H1 (cell line): ENCODE data around the gene CHCHD6. TPM values are rescaled to one million over a fixed set of nuclear protein-coding genes. Genes with fewer than 3 reads are reported as not detected.

Source experiments
- CTCF ChIA-PET: fragments of 300-600 bp; sonication (Branson Sonifier 250); formaldehyde crosslinking; loops from one replicate; lab custom pipeline; 2021; ENCODE audit not compliant: partially characterized antibody; lab: Charles Lee
- POLR2A ChIA-PET: fragments of 300-600 bp; sonication (Branson Sonifier 250); formaldehyde crosslinking; loops from one replicate; lab custom pipeline; 2021; ENCODE audit warnings: inconsistent platforms; ENCODE audit not compliant: partially characterized antibody; lab: Charles Lee
- DNase-seq, 2 experiments: peaks; one replicate each; pipeline versions ENCODE4 v3.0.0 to v3.0.0-alpha.2; 2010 to 2022; ENCODE audit warnings: low spot score in 2 of 2, low read depth in 1 of 2, mixed read lengths in 1 of 2
- FAIRE-seq: peaks from 2 replicates; lab custom pipeline; 2011; peaks lifted over from hg19 to GRCh38; lab: Jason Lieb, UNC
- H2AFZ ChIP-seq: 2 replicates; pipeline ENCODE4 v1.8.1; 2012; ENCODE audit warnings: low read length, inconsistent platforms
- H2AK5ac ChIP-seq: 2 replicates; pipeline ENCODE4 v1.6.1; 2013; ENCODE audit warnings: low read depth, low read length
- H2BK120ac ChIP-seq: replicated peaks from 2 replicates; pipeline ENCODE3; 2013; ENCODE audit warnings: low read depth, low read length, inconsistent platforms
- H2BK12ac ChIP-seq: 2 replicates; pipeline ENCODE4 v1.6.1; 2013; ENCODE audit warnings: low read depth, low read length
- H2BK15ac ChIP-seq: 2 replicates; pipeline ENCODE4 v1.6.1; 2013; ENCODE audit warnings: low read length
- H2BK20ac ChIP-seq: 2 replicates; pipeline ENCODE4 v1.6.1; 2013; ENCODE audit warnings: low read length
- H2BK5ac ChIP-seq: 2 replicates; pipeline ENCODE4 v1.6.1; 2013; ENCODE audit warnings: low read depth, low read length
- H3K14ac ChIP-seq: 2 replicates; pipeline ENCODE4 v1.6.1; 2013; ENCODE audit warnings: inconsistent platforms; ENCODE audit not compliant: insufficient read length
- H3K18ac ChIP-seq: 2 replicates; pipeline ENCODE4 v1.6.1; 2013; ENCODE audit warnings: low read length; ENCODE audit errors: extremely low read depth
- H3K23ac ChIP-seq: 2 replicates; pipeline ENCODE4 v1.6.1; 2013; ENCODE audit warnings: inconsistent platforms; ENCODE audit not compliant: insufficient read length
- H3K23me2 ChIP-seq: 2 replicates; pipeline ENCODE4 v1.6.1; 2013; ENCODE audit warnings: low read depth, low read length
- H3K27ac ChIP-seq: 2 replicates; pipeline ENCODE4 v1.6.1; 2011; ENCODE audit warnings: low read depth, low read length, inconsistent platforms
- H3K27me3 ChIP-seq, 4 experiments: replicated peaks in 1 of 4; 1 replicate in 1 of 4; 2 replicates in 3 of 4; pipeline versions ENCODE4 v1.6.1 to v1.8.1; 2011 to 2013; ENCODE audit warnings: low read length in 3 of 4, mild to moderate bottlenecking in 3 of 4, inconsistent platforms in 2 of 4, mixed read lengths in 2 of 4, moderate library complexity in 1 of 4; ENCODE audit not compliant: control insufficient read depth in 3 of 4, insufficient read depth in 3 of 4; ENCODE audit errors: extremely low read depth in 1 of 4
- H3K36me3 ChIP-seq, 4 experiments: 2 replicates each; pipeline versions ENCODE4 v1.6.1 to v1.8.1; 2011 to 2013; ENCODE audit warnings: mild to moderate bottlenecking in 4 of 4, low read length in 3 of 4, moderate library complexity in 2 of 4, control low read depth in 1 of 4, inconsistent platforms in 1 of 4; ENCODE audit not compliant: insufficient read depth in 4 of 4, control insufficient read depth in 2 of 4
- H3K4ac ChIP-seq: replicated peaks from 2 replicates; pipeline ENCODE3; 2013; ENCODE audit warnings: low read length, low read depth, mixed read lengths, inconsistent platforms; ENCODE audit not compliant: insufficient read length
- H3K4me1 ChIP-seq, 4 experiments: replicated peaks in 1 of 4; 1 replicate in 1 of 4; 2 replicates in 3 of 4; pipeline versions ENCODE4 v1.6.1 to v1.8.1; 2011 to 2013; ENCODE audit warnings: low read length in 3 of 4, inconsistent platforms in 2 of 4, mixed read lengths in 1 of 4; ENCODE audit not compliant: insufficient read depth in 4 of 4, control insufficient read depth in 3 of 4
- H3K4me2 ChIP-seq, 2 experiments: 2 replicates each; pipeline versions ENCODE4 v1.6.1 to v1.8.1; 2011 to 2013; ENCODE audit warnings: low read depth in 2 of 2, low read length in 2 of 2, control low read depth in 1 of 2, inconsistent platforms in 1 of 2, mild to moderate bottlenecking in 1 of 2; ENCODE audit not compliant: insufficient read depth in 1 of 2
- H3K4me3 ChIP-seq, 4 experiments: fragments of 200-600, 300-600 bp in 1 of 4; sonication (generic), shearing (Covaris generic), sonication (Bioruptor Twin) in 1 of 4; 2 replicates each; pipeline versions ENCODE4 v1.5.1 to v1.8.1; 2011 to 2016; ENCODE audit warnings: low read length in 4 of 4, low read depth in 3 of 4, control low read depth in 2 of 4, inconsistent platforms in 2 of 4, mild to moderate bottlenecking in 2 of 4, mixed read lengths in 1 of 4, moderate library complexity in 1 of 4; ENCODE audit not compliant: insufficient read depth in 2 of 4; ENCODE audit errors: extremely low read depth in 1 of 4
- H3K56ac ChIP-seq: replicated peaks from 2 replicates; pipeline ENCODE3; 2013; ENCODE audit warnings: low read depth, mild to moderate bottlenecking, mixed read lengths, low read length, inconsistent platforms; ENCODE audit not compliant: insufficient read length
- H3K79me1 ChIP-seq: 2 replicates; pipeline ENCODE4 v1.6.1; 2013; ENCODE audit warnings: low read depth, low read length, control low read depth
- H3K79me2 ChIP-seq, 2 experiments: 2 replicates each; pipeline versions ENCODE4 v1.6.1 to v1.8.1; 2012 to 2013; ENCODE audit warnings: low read length in 2 of 2, mild to moderate bottlenecking in 2 of 2, inconsistent platforms in 1 of 2; ENCODE audit not compliant: insufficient read depth in 2 of 2, control insufficient read depth in 1 of 2
- H3K9ac ChIP-seq, 4 experiments: replicated peaks in 1 of 4; 1 replicate in 1 of 4; 2 replicates in 3 of 4; pipeline versions ENCODE4 v1.6.1 to v1.8.1; 2011 to 2013; ENCODE audit warnings: low read depth in 3 of 4, low read length in 3 of 4, control low read depth in 2 of 4, mild to moderate bottlenecking in 2 of 4, moderate library complexity in 2 of 4, inconsistent platforms in 1 of 4; ENCODE audit errors: extremely low read depth in 1 of 4
- H3K9me3 ChIP-seq, 2 experiments: 2 replicates each; pipeline versions ENCODE4 v1.6.1 to v1.8.1; 2012 to 2013; ENCODE audit warnings: mild to moderate bottlenecking in 2 of 2, moderate library complexity in 2 of 2, control low read depth in 1 of 2, inconsistent platforms in 1 of 2, low read depth in 1 of 2, low read length in 1 of 2, mixed read lengths in 1 of 2; ENCODE audit not compliant: insufficient read depth in 2 of 2
- H4K20me1 ChIP-seq, 2 experiments: replicated peaks in 1 of 2; 2 replicates each; pipeline versions ENCODE3 to v1.8.1; 2011 to 2013; ENCODE audit warnings: inconsistent platforms in 2 of 2, low read length in 2 of 2, mild to moderate bottlenecking in 1 of 2; ENCODE audit not compliant: insufficient read depth in 2 of 2, control insufficient read depth in 1 of 2
- H4K5ac ChIP-seq: 2 replicates; pipeline ENCODE4 v1.6.1; 2013; ENCODE audit warnings: low read length, low read depth, mixed read lengths, inconsistent platforms; ENCODE audit not compliant: insufficient read length
- H4K8ac ChIP-seq: 2 replicates; pipeline ENCODE4 v1.8.0; 2013; ENCODE audit warnings: mild to moderate bottlenecking, moderate library complexity, low read length, inconsistent platforms; ENCODE audit not compliant: insufficient read depth; ENCODE audit errors: extremely low read depth
- H4K91ac ChIP-seq: replicated peaks from 2 replicates; pipeline ENCODE3; 2013; ENCODE audit warnings: low read length, mixed read lengths, inconsistent platforms; ENCODE audit not compliant: insufficient read length
- BACH1 ChIP-seq: IDR thresholded peaks from 2 replicates; pipeline ENCODE4 v1.6.1; 2012; ENCODE audit warnings: low read length, improper control_type of control experiment
- BRCA1 ChIP-seq: IDR thresholded peaks from 2 replicates; pipeline ENCODE4 v1.6.1; 2012; ENCODE audit warnings: low read depth, low read length, improper control_type of control experiment
- CHD2 ChIP-seq: IDR thresholded peaks from 2 replicates; pipeline ENCODE4 v1.6.1; 2012; ENCODE audit warnings: low read length, improper control_type of control experiment
- GABPA ChIP-seq: IDR thresholded peaks from 2 replicates; pipeline ENCODE4 v1.6.1; 2011; ENCODE audit warnings: mild to moderate bottlenecking, low read length, moderate library complexity, borderline replicate concordance; ENCODE audit not compliant: insufficient read depth
- GTF2F1 ChIP-seq: IDR thresholded peaks from 2 replicates; pipeline ENCODE4 v1.6.1; 2012; ENCODE audit warnings: low read depth, low read length, improper control_type of control experiment, borderline replicate concordance
- JUND ChIP-seq: IDR thresholded peaks from 2 replicates; pipeline ENCODE4 v1.6.1; 2011; ENCODE audit warnings: mild to moderate bottlenecking, improper control_type of control experiment, low read length
- POU5F1 ChIP-seq: IDR thresholded peaks from 2 replicates; pipeline ENCODE4 v1.6.1; 2011; ENCODE audit warnings: low read depth, mild to moderate bottlenecking, low read length, moderate library complexity
- RXRA ChIP-seq: IDR thresholded peaks from 2 replicates; pipeline ENCODE4 v1.6.1; 2011; ENCODE audit warnings: low read depth, mild to moderate bottlenecking, low read length, moderate library complexity; ENCODE audit not compliant: insufficient read depth
- SAP30 ChIP-seq: fragments of 300-600 bp; sonication (generic); IDR thresholded peaks from 2 replicates; pipeline ENCODE4 v1.7.1; 2012; ENCODE audit warnings: low read length, moderate library complexity, mild to moderate bottlenecking, inconsistent platforms; ENCODE audit not compliant: insufficient read depth, insufficient replicate concordance
- SIX5 ChIP-seq: IDR thresholded peaks from 2 replicates; pipeline ENCODE4 v1.6.1; 2011; ENCODE audit warnings: mild to moderate bottlenecking, low read depth, low read length
- SP2 ChIP-seq: IDR thresholded peaks from 2 replicates; pipeline ENCODE4 v1.6.1; 2012; ENCODE audit warnings: mild to moderate bottlenecking, low read length, inconsistent platforms
- SRF ChIP-seq: IDR thresholded peaks from 2 replicates; pipeline ENCODE4 v1.6.1; 2011; ENCODE audit warnings: mild to moderate bottlenecking, low read depth, low read length, moderate library complexity
- TBP ChIP-seq: IDR thresholded peaks from 2 replicates; pipeline ENCODE4 v1.6.1; 2011; ENCODE audit warnings: low read depth, low read length, improper control_type of control experiment
- WGBS, 2 experiments: shearing (Covaris generic) in 1 of 2; methylation state at CpG; one replicate each; pipeline versions ENCODE4 v1.1.6 to v1.1.7; 2013 to 2015; ENCODE audit warnings: low lambda C conversion rate in 2 of 2, mixed read lengths in 2 of 2, inconsistent platforms in 1 of 2, low coverage in 1 of 2, missing lambda C conversion rate in 1 of 2; ENCODE audit not compliant: insufficient replicate concordance in 2 of 2, insufficient coverage in 1 of 2, insufficient read length in 1 of 2; ENCODE audit errors: extremely low coverage in 1 of 2, missing lambda C conversion rate in 1 of 2; 5-methylcytosine and 5-hydroxymethylcytosine counted together
- polyA plus RNA-seq, 7 experiments: library from polyadenylated mRNA; depleted of rRNA in 3 of 7; stranded (reverse) in 5 of 7; unstranded in 2 of 7; fragments of >200 nt in 5 of 7; fragments of 200-250 nt in 2 of 7; gene quantifications; 1 replicate in 5 of 7; 2 replicates in 1 of 7; 4 replicates in 1 of 7; pipeline versions ENCODE4 v1.2.1 to v1.2.3, GENCODE V29; 2011 to 2013; ENCODE audit warnings: missing spikeins in 2 of 7, mixed read lengths in 2 of 7
- total RNA-seq: library from RNA; stranded (reverse); fragmentation: NEBNext Ultra II Directional; extraction: Animal tissue kit (Norgen Biotek cat#: 25700); gene quantifications from 2 replicates; pipeline ENCODE4 v1.2.1, GENCODE V29; 2021

Gene CHCHD6
- total and polyA plus RNA-seq, 2 of the 8 experiments (the other 6 are each of a cell fraction or from before 2014, with no cell fraction given) = 32.4 to 37.6 TPM

DNA sequence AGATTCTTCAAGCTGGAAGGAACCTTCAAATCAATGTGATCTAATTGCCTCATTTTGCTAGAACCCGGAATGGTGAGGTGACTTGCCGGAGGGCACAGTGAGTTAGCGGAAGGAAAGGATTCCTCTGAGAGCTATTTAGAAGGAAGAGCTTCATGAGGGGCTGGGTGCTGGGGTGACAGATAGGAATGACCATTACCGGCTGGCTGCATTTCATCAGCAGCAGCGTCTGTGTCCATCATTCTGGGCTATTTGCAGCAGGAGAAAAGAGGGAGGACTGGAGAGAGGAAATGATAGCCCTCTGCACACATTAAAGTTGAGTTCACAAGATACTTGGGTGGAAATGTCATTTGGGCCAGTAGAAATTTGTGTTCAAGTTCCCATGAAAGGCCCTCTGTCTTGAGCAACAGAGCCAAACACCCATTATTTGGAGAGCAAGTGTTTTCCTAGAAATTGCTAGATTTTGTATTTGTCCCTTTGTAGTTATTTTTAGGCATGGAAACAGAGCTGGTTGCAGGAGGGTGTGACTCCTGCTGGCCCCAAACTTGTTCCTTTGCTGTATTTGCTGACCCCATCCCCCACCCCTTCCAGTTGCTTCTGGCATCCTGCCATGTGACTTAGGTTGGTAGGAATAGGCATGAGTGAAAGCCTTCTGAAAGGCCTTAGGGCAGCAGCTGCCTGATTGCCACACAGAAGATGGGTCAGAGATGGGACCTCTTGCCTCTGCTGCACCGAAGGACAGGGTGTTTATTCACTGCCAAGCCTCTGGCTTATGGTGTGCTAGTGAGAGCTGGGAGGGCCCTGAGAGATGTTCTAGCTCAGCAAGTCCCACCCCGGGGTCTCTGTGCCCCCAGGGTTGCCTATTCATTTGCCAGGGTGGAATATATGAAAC, 191.4 kb downstream of the CHCHD6 start:
- no peak overlapping the region for H4K8ac ChIP-seq
- ChIA-PET CTCF (interaction anchor here (0.6 to 1.5 kb wide), 8 partner anchors 8 to 76 kb away, joined by 3 read pairs; no protein-coding TSS in a partner anchor), POLR2A (interaction anchor here (0.8 kb wide), 2 partner anchors 10 to 45 kb away, joined by 3 read pairs; no protein-coding TSS in a partner anchor)
- 90% methylated on average over 7 of the region's 7 CpGs; no CpG with 5 or more reads in 1 of the 2 experiments for WGBS, 2 experiments
- no peak overlapping the region for H3K4ac ChIP-seq
- no peaks in the 10 kb centered on the region for H3K36me3 ChIP-seq
- DNase-seq = no peak
- H4K20me1 ChIP-seq = peaks cover 0 to 1% of the 10 kb centered on the region in 2 experiments
- no peak for FAIRE-seq
- H3K56ac ChIP-seq = no peak overlapping the region
- peaks cover 0 to 12% (median 6%) of the 10 kb centered on the region in 4 experiments; a peak in 5 of 7 replicates for H3K4me1 ChIP-seq
- no peak overlapping the region for H3K27ac ChIP-seq
- H3K9me3 ChIP-seq = no peaks in the 10 kb centered on the region
- no peak overlapping the region for H4K91ac ChIP-seq
- no peak overlapping the region for H2AFZ ChIP-seq
- H2BK15ac ChIP-seq = no peak overlapping the region
- no peak overlapping the region for H3K14ac ChIP-seq
- H3K4me3 ChIP-seq = no peak overlapping the region
- no peaks in the 10 kb centered on the region for H3K79me2 ChIP-seq
- no peak overlapping the region for H2BK12ac ChIP-seq
- H4K5ac ChIP-seq = no peak overlapping the region
- no peak overlapping the region for H2BK120ac ChIP-seq
- no peak overlapping the region; a peak in 1 of 4 replicates for H3K4me2 ChIP-seq
- no peak overlapping the region for H3K9ac ChIP-seq
- no peak overlapping the region; the same call in 1 of the 2 replicates for H3K18ac ChIP-seq
- H2BK20ac ChIP-seq = no peak overlapping the region
- no peaks in the 10 kb centered on the region for H3K27me3 ChIP-seq
- no peak overlapping the region for H2AK5ac ChIP-seq
- H2BK5ac ChIP-seq = no peak overlapping the region
- no peak overlapping the region for H3K23ac ChIP-seq
- H3K79me1 ChIP-seq = peaks cover 2% of the 10 kb centered on the region; the same call in 1 of the 2 replicates
- no peaks in the 10 kb centered on the region for H3K23me2 ChIP-seq
- TF ChIP-seq GABPA (no peak), BRCA1 (no peak), SAP30 (no peak), TBP (no peak), SRF (no peak), BACH1 (no peak), SP2 (no peak), RXRA (no peak), GTF2F1 (no peak), JUND (no peak), POU5F1 (no peak), SIX5 (no peak), CHD2 (no peak)
